ELF-1 (cell line): ENCODE data around the gene DEFB115.
A peak's percentile ranks its signal among the peaks of the same experiment; 100 is the strongest.
"Not testable (repeated sequence)": the region's sequence is repeated elsewhere in the genome, so short reads cannot be mapped to it uniquely, and the experiment has no call there.

Experiments used
- DNase-seq: peaks from one replicate; pipeline ENCODE4 v3.0.0-alpha.2; 2016; ENCODE audit warnings: low read depth, low spot score

Gene DEFB115, protein sequence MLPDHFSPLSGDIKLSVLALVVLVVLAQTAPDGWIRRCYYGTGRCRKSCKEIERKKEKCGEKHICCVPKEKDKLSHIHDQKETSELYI

DNA sequence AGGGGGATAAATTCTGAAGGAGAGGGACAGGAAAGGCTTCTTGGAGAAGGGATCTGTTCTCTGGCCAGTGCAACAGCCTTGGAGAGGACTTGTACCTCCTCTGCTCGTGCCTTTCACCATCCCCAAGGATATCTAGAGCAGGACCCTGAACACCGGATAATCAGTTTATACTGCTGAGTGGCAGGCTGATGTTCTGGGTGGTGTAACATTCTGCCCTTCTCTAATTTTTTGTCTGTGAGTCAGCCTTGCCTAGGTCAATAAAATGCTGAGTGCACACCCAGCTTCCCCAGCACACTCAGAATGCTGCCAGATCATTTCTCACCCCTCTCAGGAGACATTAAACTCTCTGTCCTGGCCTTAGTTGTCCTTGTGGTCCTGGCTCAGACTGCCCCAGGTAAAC lies at the start of gene DEFB115:
DEFB115 (plus strand) TSS at position 301 of the 400 bp plus-strand sequence; CDS start at position 301, 0 bp downstream.
- DNase-seq, result no peak

DNA sequence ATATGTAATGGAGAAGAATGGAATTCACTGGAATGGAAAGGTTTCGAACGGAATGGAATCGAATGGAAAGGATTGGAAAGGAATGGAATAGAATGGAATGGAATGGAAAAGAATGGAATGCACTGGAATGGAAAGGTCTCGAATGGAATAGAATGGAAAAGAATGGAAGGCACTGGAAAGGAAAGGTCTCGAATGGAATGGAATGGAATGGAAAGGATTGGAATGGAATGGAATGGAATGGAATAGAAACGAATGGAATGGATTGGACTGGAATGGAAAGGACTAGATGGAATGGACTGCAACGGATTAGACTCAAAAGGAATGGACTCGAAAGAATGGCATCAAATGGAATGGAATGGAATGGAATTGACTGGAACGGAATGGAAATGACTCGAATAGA lies 20.5 kb upstream of the DEFB115 start:
- DNase-seq, result no peak

DNA sequence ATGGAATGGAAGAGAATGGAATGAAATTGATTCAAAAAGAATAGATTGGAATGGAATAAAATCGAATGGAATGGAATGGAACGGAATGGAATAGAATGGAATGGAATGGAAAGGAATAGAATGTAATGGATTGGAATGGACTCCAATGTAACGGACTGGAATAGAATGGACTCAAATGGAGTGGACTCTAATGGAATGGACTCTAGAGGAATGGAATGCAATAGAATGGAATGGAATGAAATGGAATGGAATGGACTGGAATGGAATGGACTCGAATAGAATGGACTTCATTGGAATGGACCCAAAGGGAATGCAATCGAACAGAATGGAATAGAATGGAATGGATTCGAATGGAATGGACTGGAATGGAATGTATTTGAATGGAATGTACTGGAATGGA lies 19.7 kb upstream of the DEFB115 start:
- no peak for DNase-seq

DNA sequence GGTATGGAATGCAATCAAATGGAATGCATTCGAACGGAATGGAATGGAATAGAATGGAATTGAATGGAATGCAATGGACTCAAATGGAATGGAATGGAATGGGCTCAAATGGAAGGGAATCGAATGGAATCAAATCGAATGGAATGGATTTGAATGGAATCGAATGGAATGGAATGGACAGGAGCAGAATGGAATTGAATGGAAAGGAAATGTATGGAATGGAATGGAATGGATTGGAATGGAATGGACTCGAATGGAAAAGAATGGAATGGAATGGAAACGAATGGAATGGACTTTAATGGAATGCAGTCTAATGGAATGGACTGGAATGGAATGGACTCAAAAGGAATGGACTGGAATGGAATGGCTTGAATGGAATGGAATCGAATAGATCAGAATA lies 18.3 kb upstream of the DEFB115 start:
- DNase-seq, result no peak

DNA sequence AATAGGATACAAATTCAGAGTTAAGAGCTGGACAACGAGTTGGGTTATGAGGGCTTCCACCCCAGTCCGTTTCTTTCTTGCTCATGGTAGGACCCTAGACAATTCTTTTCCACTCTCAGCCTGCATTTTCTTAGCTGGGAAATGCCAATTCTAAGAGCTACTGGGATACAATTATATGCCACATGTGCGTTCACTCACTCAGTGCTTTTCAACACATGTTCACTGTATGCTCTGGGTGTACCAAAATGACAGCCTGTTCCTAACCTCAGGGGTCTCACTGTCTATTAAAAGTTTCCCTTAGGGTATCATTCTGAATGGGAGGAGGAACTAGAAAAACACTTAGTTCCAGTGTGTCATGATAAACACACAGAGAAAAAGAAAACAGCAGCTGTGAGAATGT lies 505 bp upstream of the DEFB115 start:
- DNase-seq, result no peak

DNA sequence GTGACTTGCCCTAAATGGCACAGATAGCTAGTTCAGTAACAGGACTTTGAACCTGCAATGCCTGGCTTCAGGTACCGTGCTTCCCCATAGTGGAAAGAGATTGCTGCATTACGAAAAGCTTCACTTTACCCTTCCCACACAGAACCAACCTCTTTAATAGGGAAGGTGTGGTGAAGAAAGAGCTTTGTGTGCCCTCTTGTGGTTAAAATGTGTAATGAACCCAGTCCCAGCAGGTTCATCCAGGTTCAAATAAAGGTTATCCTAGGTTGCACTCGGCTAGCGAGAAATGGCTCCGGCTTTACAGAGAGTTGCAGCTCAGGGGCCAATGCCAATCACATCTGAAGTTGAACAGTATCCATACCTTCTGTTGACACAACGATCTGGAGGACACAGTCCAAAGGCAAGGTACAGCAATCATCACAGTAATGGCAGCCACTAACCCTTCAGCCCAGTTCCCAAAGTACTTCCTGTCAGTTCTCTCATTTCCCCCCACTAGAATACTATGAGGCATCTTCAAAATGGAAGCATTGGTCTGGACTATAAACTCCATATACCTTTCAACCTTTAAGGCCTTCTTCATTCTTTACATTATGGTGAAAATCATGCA lies 3.0 kb downstream of the DEFB115 start:
- peak; percentile 23 for DNase-seq

DNA sequence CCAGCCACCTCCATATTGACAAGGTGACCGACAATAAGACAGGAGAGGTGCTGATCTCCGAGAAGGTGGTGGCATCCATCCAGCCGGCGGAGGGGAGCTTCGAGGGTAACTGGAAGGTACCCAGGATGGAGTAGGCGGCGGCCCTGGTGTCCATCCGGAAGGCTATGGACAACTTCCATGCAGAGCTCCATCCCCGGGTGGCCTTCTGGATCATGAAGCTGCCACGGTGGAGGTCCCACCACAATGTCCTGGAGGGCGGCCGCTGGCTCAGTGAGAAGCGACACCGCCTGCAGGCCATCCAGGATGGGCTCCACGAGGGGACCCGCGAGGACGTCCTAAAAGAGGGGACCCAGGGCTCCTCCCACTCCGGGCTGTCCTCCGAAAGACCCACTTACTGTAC lies 17.0 kb downstream of the DEFB115 start:
- no peak for DNase-seq

DNA sequence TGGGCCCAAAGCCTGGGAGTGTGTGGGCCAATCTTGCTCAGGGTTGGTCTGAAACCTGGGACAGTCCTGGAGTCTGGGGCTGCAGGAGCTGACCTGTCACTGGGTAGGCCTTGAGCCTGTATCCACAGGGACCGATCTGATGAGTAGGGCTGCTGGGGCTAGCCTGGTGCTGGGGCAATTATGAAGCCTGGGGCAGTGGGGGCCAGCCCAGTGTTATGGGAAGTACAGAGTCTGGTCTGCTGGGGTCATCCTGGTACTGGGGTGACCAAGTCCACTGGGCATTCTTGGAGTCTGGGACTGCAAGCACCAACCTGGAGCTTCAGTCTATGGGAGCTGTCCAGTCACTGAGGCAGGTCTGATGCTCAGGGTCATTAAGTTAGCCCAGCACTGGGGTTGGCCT lies 20.7 kb downstream of the DEFB115 start:
- DNase-seq, result no peak

DNA sequence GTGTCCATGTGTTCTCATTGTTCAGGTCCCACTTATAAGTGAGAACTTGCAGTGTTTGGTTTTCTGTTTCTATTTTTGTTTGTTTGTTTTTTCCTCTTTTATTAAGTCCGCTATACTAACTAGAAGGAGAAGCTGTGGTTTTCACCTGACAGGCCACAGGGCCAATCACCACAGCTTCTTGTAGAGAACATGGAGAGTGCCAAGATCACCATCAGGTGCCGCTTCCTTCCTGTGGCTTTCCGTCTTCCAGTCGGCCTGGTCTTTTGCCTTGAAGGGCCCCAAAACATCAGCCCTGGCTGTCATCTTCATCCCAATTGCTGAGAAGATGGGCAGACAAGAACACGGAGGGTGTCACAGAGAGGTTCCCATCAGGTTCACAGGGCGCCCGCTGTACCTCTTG lies 27.5 kb downstream of the DEFB115 start:
- not testable (repeated sequence) for DNase-seq

DNA sequence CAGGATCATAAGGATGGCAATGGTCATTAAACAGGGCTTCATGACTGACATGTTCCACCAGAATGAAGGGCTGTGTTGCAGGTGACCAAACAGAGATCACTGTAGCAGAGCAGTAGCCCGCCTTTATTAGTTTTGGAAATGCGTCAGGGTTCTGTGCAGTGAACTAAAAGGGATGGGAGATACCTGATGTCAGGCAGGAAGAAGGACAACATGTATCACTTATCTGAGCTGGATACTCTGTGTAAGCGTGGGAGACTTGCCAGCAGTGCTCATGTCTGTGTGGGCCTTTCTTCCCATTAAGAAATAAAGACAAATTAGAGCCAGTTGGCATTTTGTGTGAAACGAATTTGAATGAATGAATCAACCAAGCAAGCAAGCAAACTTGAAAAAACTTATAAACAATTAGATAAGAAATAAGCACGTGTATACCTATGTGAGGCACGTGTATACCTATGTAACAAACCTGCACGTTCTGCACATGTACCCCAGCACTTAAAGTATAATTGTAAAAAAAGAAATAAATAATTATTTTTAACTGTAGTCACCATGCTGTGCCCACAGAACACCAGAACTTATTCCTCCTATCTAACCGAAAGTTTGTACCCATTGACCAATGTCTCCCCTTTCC lies 51.2 kb downstream of the DEFB115 start, which contains the start of gene DEFB116:
DEFB116 (minus strand) TSS at position 51 of the 628 bp plus-strand sequence; CDS start at position 51, 0 bp downstream.
- no peak for DNase-seq
